Endothelial cell of umbilical vein (primary cell): ENCODE results near the gene DUSP16. TPM values are rescaled to one million over a fixed set of nuclear protein-coding genes. Genes with fewer than 3 reads are reported as not detected.

Experiments used
- BruUV-seq: library from RNA; stranded (reverse); fragments of 400-500 nt; replicated peaks from 2 replicates; lab custom pipeline; 2021; lab: Mats Ljungman, UMichigan
- CTCF ChIA-PET: fragments of 300-600, 350-600 bp; sonication (Branson Sonifier 250); formaldehyde crosslinking; loops from one replicate; lab custom pipeline; 2021; ENCODE audit warnings: antibody characterized with exemption, inconsistent platforms; lab: Charles Lee
- POLR2A ChIA-PET: fragments of 300-600, 350-600 bp; sonication (Branson Sonifier 250); formaldehyde crosslinking; loops from one replicate; lab custom pipeline; 2021; ENCODE audit warnings: antibody characterized with exemption, inconsistent platforms; lab: Charles Lee
- DNase-seq: peaks from one replicate; pipeline ENCODE4 v3.0.0-alpha.2; 2011; ENCODE audit warnings: low read depth, low spot score
- FAIRE-seq: peaks from 2 replicates; lab custom pipeline; 2011; peaks lifted over from hg19 to GRCh38; lab: Jason Lieb, UNC
- H2AFZ ChIP-seq: 2 replicates; pipeline ENCODE4 v1.6.0; 2012; ENCODE audit warnings: low read depth, low read length, control low read depth, inconsistent platforms
- H3K27ac ChIP-seq: 2 replicates; pipeline ENCODE4 v1.5.1; 2011; ENCODE audit warnings: low read depth, mild to moderate bottlenecking, control low read depth, low read length, moderate library complexity; ENCODE audit not compliant: insufficient read depth
- H3K27me3 ChIP-seq, 2 experiments: 2 replicates each; pipeline versions ENCODE4 v1.6.0 to v1.6.1; 2011; ENCODE audit warnings: low read length in 2 of 2, mixed read lengths in 1 of 2; ENCODE audit not compliant: control insufficient read depth in 2 of 2, insufficient read depth in 2 of 2
- H3K36me3 ChIP-seq, 2 experiments: 2 replicates in 1 of 2; 3 replicates in 1 of 2; pipeline ENCODE4 v1.5.1; 2011; ENCODE audit warnings: low read length in 2 of 2, mild to moderate bottlenecking in 1 of 2, moderate library complexity in 1 of 2; ENCODE audit not compliant: control insufficient read depth in 2 of 2, insufficient read depth in 2 of 2; ENCODE audit errors: extremely low read depth in 1 of 2
- H3K4me1 ChIP-seq: 3 replicates; pipeline ENCODE4 v1.5.1; 2011; ENCODE audit warnings: mild to moderate bottlenecking, low read length; ENCODE audit not compliant: control insufficient read depth, insufficient read depth; ENCODE audit errors: extremely low read depth
- H3K4me2 ChIP-seq: 2 replicates; pipeline ENCODE4 v1.6.1; 2011; ENCODE audit warnings: low read length, control low read depth, mixed read lengths; ENCODE audit not compliant: insufficient read depth
- H3K4me3 ChIP-seq, 3 experiments: fragments of 200-600 bp in 1 of 3; sonication (generic), shearing (Covaris generic) in 1 of 3; replicated peaks in 1 of 3; 2 replicates each; pipeline ENCODE4 v1.5.1; 2011 to 2016; ENCODE audit warnings: control low read depth in 3 of 3, low read length in 3 of 3, mild to moderate bottlenecking in 2 of 3, inconsistent platforms in 1 of 3, low read depth in 1 of 3, moderate library complexity in 1 of 3; ENCODE audit not compliant: insufficient read depth in 1 of 3
- H3K79me2 ChIP-seq: 2 replicates; pipeline ENCODE4 v1.6.0; 2012; ENCODE audit warnings: low read length, inconsistent platforms; ENCODE audit not compliant: control insufficient read depth, insufficient read depth
- H3K9ac ChIP-seq: replicated peaks from 2 replicates; pipeline ENCODE3; 2011; ENCODE audit warnings: low read length, control low read depth; ENCODE audit not compliant: insufficient read depth; ENCODE audit errors: extremely low read depth
- H3K9me1 ChIP-seq: replicated peaks from 3 replicates; pipeline ENCODE4 v1.6.0; 2011; ENCODE audit warnings: mild to moderate bottlenecking, low read length; ENCODE audit not compliant: control insufficient read depth, insufficient read depth; ENCODE audit errors: extremely low read depth
- H3K9me3 ChIP-seq: replicated peaks from 2 replicates; pipeline ENCODE4 v1.5.1; 2012; ENCODE audit warnings: low read length, inconsistent platforms; ENCODE audit not compliant: control insufficient read depth, insufficient read depth
- H4K20me1 ChIP-seq: replicated peaks from 2 replicates; pipeline ENCODE3; 2011; ENCODE audit warnings: mild to moderate bottlenecking, low read length; ENCODE audit not compliant: control insufficient read depth, insufficient read depth; ENCODE audit errors: extremely low read depth
- CTCF ChIP-seq, 2 donors: IDR thresholded peaks; 1 replicate in 1 of 2; 2 replicates in 1 of 2; pipeline ENCODE4 v1.5.1; 2011; ENCODE audit warnings: low read length in 2 of 2, mild to moderate bottlenecking in 2 of 2, moderate library complexity in 2 of 2, control low read depth in 1 of 2, inconsistent platforms in 1 of 2, low read depth in 1 of 2; ENCODE audit not compliant: insufficient read depth in 1 of 2; ENCODE audit errors: extremely low read depth in 1 of 2
- EZH2 ChIP-seq: IDR thresholded peaks from 2 replicates; pipeline ENCODE4 v1.6.1; 2012; ENCODE audit warnings: borderline replicate concordance, low read depth, mild to moderate bottlenecking, moderate library complexity, low read length, inconsistent platforms; ENCODE audit not compliant: severe bottlenecking
- FOS ChIP-seq: IDR thresholded peaks from 2 replicates; pipeline ENCODE4 v1.6.1; 2011; ENCODE audit warnings: mild to moderate bottlenecking, low read length, moderate library complexity, borderline replicate concordance; ENCODE audit not compliant: insufficient read depth
- GATA2 ChIP-seq: IDR thresholded peaks from 2 replicates; pipeline ENCODE4 v1.7.0; 2011; ENCODE audit warnings: low read depth, mild to moderate bottlenecking, moderate library complexity, mixed read lengths, low read length; ENCODE audit not compliant: insufficient read length, insufficient read depth
- JUN ChIP-seq: IDR thresholded peaks from 2 replicates; pipeline ENCODE4 v1.6.1; 2011; ENCODE audit warnings: borderline replicate concordance, low read depth; ENCODE audit not compliant: insufficient read length, insufficient read depth
- MAX ChIP-seq: IDR thresholded peaks from 2 replicates; pipeline ENCODE4 v1.6.1; 2011; ENCODE audit not compliant: insufficient read depth, insufficient read length
- MYC ChIP-seq: IDR thresholded peaks from one replicate; pipeline ENCODE4 v1.6.1; 2011; ENCODE audit warnings: mild to moderate bottlenecking, low read depth, low read length
- POLR2A ChIP-seq: IDR thresholded peaks from 2 replicates; pipeline ENCODE4 v1.6.1; 2012; ENCODE audit warnings: low read depth, mild to moderate bottlenecking, control low read depth, low read length
- POLR2AphosphoS5 ChIP-seq: IDR thresholded peaks from 2 replicates; pipeline ENCODE4 v1.6.1; 2012; ENCODE audit warnings: low read depth, mild to moderate bottlenecking, control low read depth, low read length, moderate library complexity; ENCODE audit not compliant: insufficient read depth
- dilution Hi-C: fragments of 300-500 bp; cut with MboI; formaldehyde crosslinking; loops from one replicate; pipeline ENCODE4 v1.15.0; 2019; ENCODE audit warnings: low sequenced_read_pairs; ENCODE audit not compliant: extremely low pct_ligation_motif_present
- intact Hi-C: fragments of 100-400 bp; cut with micrococcal nuclease; formaldehyde crosslinking; loops from one replicate; pipeline ENCODE4 v1.10.0; 2022
- polyA plus RNA-seq, 4 experiments: library from polyadenylated mRNA; depleted of rRNA in 3 of 4; stranded (reverse) in 3 of 4; unstranded in 1 of 4; fragments of >200 nt; gene quantifications; 2 replicates each; pipeline versions ENCODE4 v1.2.1 to v1.2.3, GENCODE V29; 2011 to 2012; ENCODE audit warnings: missing spikeins in 1 of 4
- total RNA-seq: library from RNA; stranded (reverse); gene quantifications from 2 replicates; pipeline ENCODE4 v1.2.3, GENCODE V29; 2021

Gene DUSP16
- total and polyA plus RNA-seq, 2 donors (not counting 3 experiments of a cell fraction or from before 2014, with no cell fraction given) = 7.4 to 19.5 TPM

- ChIA-PET CTCF (interaction anchor here (0.6 to 1.4 kb wide), 3 partner anchors 12 to 210 kb away, joined by 3 read pairs; no protein-coding TSS in a partner anchor), POLR2A (no interaction called here)
- TF ChIP-seq FOS (no peak), CTCF (IDR thresholded peaks at IDR 0.05; ENCODE audit: extremely low read depth in 1 of 2, insufficient read depth in 1 of 2, low read depth in 1 of 2, low read length in 2 of 2) (no peak), POLR2A (no peak), EZH2 (no peak), GATA2 (no peak), POLR2AphosphoS5 (no peak), JUN (no peak), MAX (no peak), MYC (no peak)
- Histone ChIP-seq H3K36me3 (no peaks in the 10 kb centered on the region), H4K20me1 (no peaks in the 10 kb centered on the region), H3K4me3 (no peak overlapping the region), H3K9ac (no peak overlapping the region), H3K9me1 (no peaks in the 10 kb centered on the region), H3K4me1 (peaks cover 2% of the 10 kb centered on the region), H3K27ac (no peak overlapping the region), H3K4me2 (no peak overlapping the region), H3K27me3 (peaks cover 7 to 13% of the 10 kb centered on the region in 2 experiments), H3K9me3 (no peaks in the 10 kb centered on the region), H2AFZ (no peak overlapping the region), H3K79me2 (no peaks in the 10 kb centered on the region)
- no peak for FAIRE-seq
- no peak for DNase-seq
- dilution Hi-C loops (no loop called here), intact Hi-C loops (no loop called here)
- BruUV-seq = no TSS peak
Observed at GRCh38 chr12:12586879-12587675, 24.4 kb upstream of the DUSP16 start.
